PFSK-1 (cell line): ENCODE results near the gene MYO1E.

Source experiments
- POLR2AphosphoS5 ChIP-seq: IDR thresholded peaks from 2 replicates; pipeline ENCODE4 v1.6.1; 2012; ENCODE audit warnings: low read depth, mild to moderate bottlenecking, control low read depth, low read length, moderate library complexity
- REST ChIP-seq, 2 experiments: IDR thresholded peaks; 2 replicates each; pipeline versions ENCODE4 v1.6.1 to v1.8.0; 2011 to 2012; ENCODE audit warnings: low read depth in 2 of 2, low read length in 2 of 2, control low read depth in 1 of 2, inconsistent platforms in 1 of 2, mild to moderate bottlenecking in 1 of 2, moderate library complexity in 1 of 2; ENCODE audit not compliant: insufficient read depth in 1 of 2

- TF ChIP-seq REST (IDR thresholded peaks at IDR 0.05; ENCODE audit: insufficient read depth in 1 of 2, low read depth in 2 of 2, low read length in 2 of 2) (no peak), POLR2AphosphoS5 (no peak)
These were observed 213.5 kb downstream of the MYO1E start for GRCh38 chr15:59159210-59159609.
